ENCODE data around the gene AAR2. TPM values are rescaled to one million over a fixed set of nuclear protein-coding genes. Genes with fewer than 3 reads are reported as not detected.

AAR2 gene
- total and polyA plus RNA-seq, 2 experiments from 2014 or later = 34.3 to 35.4 TPM

DNA sequence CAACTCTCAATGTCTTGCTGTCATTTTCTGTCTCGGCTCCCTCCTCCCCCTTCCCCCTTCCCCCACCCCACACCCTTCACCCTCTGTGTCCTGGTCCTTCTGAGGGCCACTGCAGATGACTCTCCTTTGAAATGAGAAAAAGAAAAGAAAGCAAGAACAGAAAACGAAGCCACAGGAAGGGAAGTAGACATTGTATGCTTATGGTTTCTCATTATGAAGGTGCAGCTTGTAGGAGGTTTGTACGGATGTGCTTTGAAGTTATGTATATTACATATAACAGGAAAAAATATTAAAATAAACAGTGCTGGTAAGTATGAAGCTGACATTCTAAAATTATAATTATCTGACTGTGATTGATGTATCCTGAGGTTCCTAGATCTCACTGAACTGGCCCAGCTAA, 6.3 kb upstream of the AAR2 start:
- no peak for DNase-seq
- Histone ChIP-seq H3K4me2 (ENCODE audit: unreplicated experiment) (no peak overlapping the region), H3K9me2 (ENCODE audit: insufficient read depth) (no peaks in the 10 kb centered on the region), H3K36me3 (ENCODE audit: low read depth) (no peaks in the 10 kb centered on the region), H3K27me3 (replicated peaks; ENCODE audit: insufficient read depth) (no peaks in the 10 kb centered on the region), H3K9me3 (ENCODE audit: low read depth) (no peaks in the 10 kb centered on the region), H2AFZ (no peak overlapping the region), H3K9ac (no peak overlapping the region), H3K4me1 (ENCODE audit: insufficient read depth) (no peaks in the 10 kb centered on the region), H3K79me2 (ENCODE audit: insufficient read depth) (no peaks in the 10 kb centered on the region), H3K27ac (no peak overlapping the region), H4K20me1 (ENCODE audit: insufficient read depth) (no peaks in the 10 kb centered on the region), H3K4me3 (no peak overlapping the region), H3F3A (ENCODE audit: insufficient read depth) (no peaks in the 10 kb centered on the region)
- 39 to 61% methylated on average over 2 to 3 of the region's 3 CpGs for WGBS, 2 experiments (ENCODE audit: low coverage in 1 of 2, low lambda C conversion rate in 2 of 2, missing lambda C conversion rate in 2 of 2)
- TF ChIP-seq EZH2phosphoT487 (IDR thresholded peaks at IDR 0.05; ENCODE audit: insufficient read depth, low read depth) = no peak
- TF ChIP-seq EZH2 (IDR thresholded peaks at IDR 0.05; ENCODE audit: insufficient read depth, poor library complexity, severe bottlenecking) = no peak
- in situ Hi-C loops (cut with MboI) = no loop called here

DNA sequence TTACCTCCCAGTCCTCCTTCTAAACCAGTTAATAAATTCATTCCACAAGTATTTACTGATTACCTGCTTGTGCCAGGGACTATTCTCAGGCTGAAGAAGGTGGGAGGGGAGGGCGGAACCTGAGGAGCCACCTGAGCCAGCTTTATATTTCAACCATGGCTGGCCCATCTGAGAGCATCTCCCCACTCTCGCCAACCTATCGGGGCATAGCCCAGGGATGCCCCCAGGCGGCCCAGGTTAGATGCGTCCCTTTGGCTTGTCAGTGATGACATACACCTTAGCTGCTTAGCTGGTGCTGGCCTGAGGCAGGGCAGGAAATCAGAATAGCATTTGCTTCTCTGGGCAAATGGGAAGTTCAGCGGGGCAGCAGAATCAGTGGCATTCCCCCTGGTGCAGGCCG, 4.9 kb upstream of the AAR2 start:
- Histone ChIP-seq H3K9ac (no peak overlapping the region), H3F3A (ENCODE audit: insufficient read depth) (no peaks in the 10 kb centered on the region), H4K20me1 (ENCODE audit: insufficient read depth) (no peaks in the 10 kb centered on the region), H3K9me3 (ENCODE audit: low read depth) (no peaks in the 10 kb centered on the region), H3K4me3 (no peak overlapping the region), H3K4me1 (ENCODE audit: insufficient read depth) (no peaks in the 10 kb centered on the region), H3K36me3 (ENCODE audit: low read depth) (no peaks in the 10 kb centered on the region), H3K4me2 (ENCODE audit: unreplicated experiment) (no peak overlapping the region), H3K27ac (no peak overlapping the region), H3K27me3 (replicated peaks; ENCODE audit: insufficient read depth) (no peaks in the 10 kb centered on the region), H2AFZ (no peak overlapping the region), H3K9me2 (ENCODE audit: insufficient read depth) (no peaks in the 10 kb centered on the region), H3K79me2 (ENCODE audit: insufficient read depth) (peaks cover 5% of the 10 kb centered on the region)
- in situ Hi-C loops (cut with MboI) = no loop called here
- WGBS, 2 experiments (ENCODE audit: low coverage in 1 of 2, low lambda C conversion rate in 2 of 2, missing lambda C conversion rate in 2 of 2) = 89 to 91% methylated on average over 7 of the region's 7 CpGs
- TF ChIP-seq EZH2 (IDR thresholded peaks at IDR 0.05; ENCODE audit: insufficient read depth, poor library complexity, severe bottlenecking) = no peak
- TF ChIP-seq EZH2phosphoT487 (IDR thresholded peaks at IDR 0.05; ENCODE audit: insufficient read depth, low read depth) = no peak
- DNase-seq = no peak

DNA sequence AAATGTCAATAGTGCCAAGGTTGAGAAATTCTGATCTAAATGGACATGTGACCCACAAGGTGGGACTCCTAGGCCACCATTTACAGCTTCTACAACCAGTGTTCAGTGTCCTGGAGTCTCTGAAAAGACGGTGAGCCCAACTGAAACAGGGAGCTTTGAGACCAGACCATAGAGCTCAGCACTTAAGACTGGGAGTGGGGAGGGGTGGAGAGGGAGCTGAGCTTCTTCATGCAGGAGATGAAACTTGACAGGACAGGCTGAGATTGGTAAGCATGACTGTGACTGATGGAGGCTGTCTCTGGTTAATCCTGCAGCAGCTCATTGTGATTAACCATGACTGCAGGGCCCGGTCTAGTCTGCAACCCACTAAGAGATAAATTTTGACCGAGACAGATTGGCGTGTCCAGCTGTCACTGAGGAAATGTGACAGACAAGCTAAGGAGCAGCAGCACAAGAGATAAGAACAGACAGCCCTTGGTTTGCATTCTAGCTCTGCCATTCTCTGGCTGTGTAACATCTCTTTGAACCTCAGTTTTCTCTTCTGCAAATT, 1.4 kb upstream of the AAR2 start:
- 58 to 65% methylated on average over 4 of the region's 4 CpGs for WGBS, 2 experiments (ENCODE audit: low coverage in 1 of 2, low lambda C conversion rate in 2 of 2, missing lambda C conversion rate in 2 of 2)
- Histone ChIP-seq H3K27ac (no peak overlapping the region), H3K4me2 (ENCODE audit: unreplicated experiment) (no peak overlapping the region), H3K9ac (no peak overlapping the region), H3K27me3 (replicated peaks; ENCODE audit: insufficient read depth) (no peaks in the 10 kb centered on the region), H3K4me1 (ENCODE audit: insufficient read depth) (0 out of 2 replicates have a peak, but pooled peaks cover 8% of the 10 kb centered on the region), H3K36me3 (ENCODE audit: low read depth) (no peaks in the 10 kb centered on the region), H2AFZ (no peak overlapping the region), H3K4me3 (no peak overlapping the region), H3K79me2 (ENCODE audit: insufficient read depth) (peaks cover 41% of the 10 kb centered on the region), H4K20me1 (ENCODE audit: insufficient read depth) (no peaks in the 10 kb centered on the region), H3K9me2 (ENCODE audit: insufficient read depth) (no peaks in the 10 kb centered on the region), H3F3A (ENCODE audit: insufficient read depth) (no peaks in the 10 kb centered on the region), H3K9me3 (ENCODE audit: low read depth) (no peaks in the 10 kb centered on the region)
- TF ChIP-seq EZH2phosphoT487 (IDR thresholded peaks at IDR 0.05; ENCODE audit: insufficient read depth, low read depth) (no peak), EZH2 (IDR thresholded peaks at IDR 0.05; ENCODE audit: insufficient read depth, poor library complexity, severe bottlenecking) (no peak)
- no peak for DNase-seq
- in situ Hi-C loops (cut with MboI) = no loop called here

DNA sequence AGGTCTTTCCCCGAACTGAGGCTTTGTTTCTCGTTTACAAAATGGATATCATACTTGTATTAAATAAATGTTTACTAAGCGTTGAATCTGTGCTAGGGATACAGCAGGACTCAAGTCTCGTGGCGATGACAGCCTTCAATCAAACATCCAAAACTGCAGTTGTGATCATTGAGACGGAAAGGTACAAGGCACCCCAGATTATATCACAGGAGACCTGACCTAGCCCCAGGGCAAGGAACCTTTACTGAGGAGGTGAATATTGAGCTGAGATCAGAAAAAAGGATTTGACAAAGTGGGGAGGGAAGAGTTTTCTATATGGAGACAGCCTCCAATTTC, 476 bp downstream of the AAR2 start:
- no peak for DNase-seq
- Histone ChIP-seq H3K4me3 (peak overlapping the region; percentile 97), H3K36me3 (ENCODE audit: low read depth) (0 out of 2 replicates have a peak, but pooled peaks cover 9% of the 10 kb centered on the region), H3K79me2 (ENCODE audit: insufficient read depth) (peaks cover 60% of the 10 kb centered on the region), H3K27me3 (replicated peaks; ENCODE audit: insufficient read depth) (no peaks in the 10 kb centered on the region), H3K9ac (peak overlapping the region; percentile 96), H2AFZ (peak overlapping the region; percentile 100), H3K9me2 (ENCODE audit: insufficient read depth) (no peaks in the 10 kb centered on the region), H3K27ac (peak overlapping the region; percentile 71), H3K4me2 (ENCODE audit: unreplicated experiment) (peak overlapping the region; percentile 99), H3K4me1 (ENCODE audit: insufficient read depth) (0 out of 2 replicates have a peak, but pooled peaks cover 8% of the 10 kb centered on the region), H3K9me3 (ENCODE audit: low read depth) (no peaks in the 10 kb centered on the region), H4K20me1 (ENCODE audit: insufficient read depth) (no peaks in the 10 kb centered on the region), H3F3A (ENCODE audit: insufficient read depth) (no peaks in the 10 kb centered on the region)
- 2 to 3% methylated on average over 6 of the region's 6 CpGs for WGBS, 2 experiments (ENCODE audit: low coverage in 1 of 2, low lambda C conversion rate in 2 of 2, missing lambda C conversion rate in 2 of 2)
- no peak for TF ChIP-seq EZH2 (IDR thresholded peaks at IDR 0.05; ENCODE audit: insufficient read depth, poor library complexity, severe bottlenecking)
- TF ChIP-seq EZH2phosphoT487 (IDR thresholded peaks at IDR 0.05; ENCODE audit: insufficient read depth, low read depth) = no peak
- in situ Hi-C loops (cut with MboI) = no loop called here

Data from GM23248 (cell line).